Liver (tissue), 9 donors: ENCODE data around the gene RBM28. TPM values are rescaled to one million over a fixed set of nuclear protein-coding genes. Genes with fewer than 3 reads are reported as not detected.

Experiments used
- DNase-seq: peaks from one replicate; pipeline ENCODE4 v3.0.0-alpha.2; 2017; ENCODE audit warnings: low spot score
- H3K27ac ChIP-seq, 2 donors: one replicate each; pipeline ENCODE4 v1.7.0; 2013; ENCODE audit warnings: inconsistent platforms in 2 of 2, low read length in 2 of 2, control low read depth in 1 of 2, low read depth in 1 of 2, mild to moderate bottlenecking in 1 of 2
- H3K27me3 ChIP-seq, 4 donors: one replicate each; pipeline versions ENCODE4 v1.6.1 to v1.7.0; 2013; ENCODE audit warnings: low read length in 3 of 4, inconsistent platforms in 1 of 4, mild to moderate bottlenecking in 1 of 4, moderate library complexity in 1 of 4; ENCODE audit not compliant: control insufficient read depth in 4 of 4, insufficient read depth in 4 of 4
- H3K36me3 ChIP-seq, 4 donors: one replicate each; pipeline versions ENCODE4 v1.6.1 to v1.7.0; 2013; ENCODE audit warnings: low read length in 3 of 4, mild to moderate bottlenecking in 3 of 4, low read depth in 1 of 4, moderate library complexity in 1 of 4; ENCODE audit not compliant: control insufficient read depth in 4 of 4, insufficient read depth in 3 of 4
- H3K4me1 ChIP-seq, 4 donors: one replicate each; pipeline versions ENCODE4 v1.6.1 to v1.7.0; 2013; ENCODE audit warnings: low read length in 3 of 4, mild to moderate bottlenecking in 3 of 4, moderate library complexity in 1 of 4; ENCODE audit not compliant: control insufficient read depth in 4 of 4, insufficient read depth in 4 of 4
- H3K4me3 ChIP-seq, 3 donors: one replicate each; pipeline versions ENCODE4 v1.6.1 to v1.7.0; 2013; ENCODE audit warnings: low read length in 3 of 3, control low read depth in 1 of 3, low read depth in 1 of 3, mild to moderate bottlenecking in 1 of 3
- H3K9ac ChIP-seq, 2 donors: one replicate each; pipeline ENCODE4 v1.7.0; 2013; ENCODE audit warnings: low read length in 2 of 2, mild to moderate bottlenecking in 2 of 2, moderate library complexity in 2 of 2, control low read depth in 1 of 2, low read depth in 1 of 2
- H3K9me3 ChIP-seq, 4 donors: one replicate each; pipeline versions ENCODE4 v1.6.1 to v1.7.0; 2013; ENCODE audit warnings: low read length in 3 of 4; ENCODE audit not compliant: control insufficient read depth in 4 of 4
- ATF3 ChIP-seq: IDR thresholded peaks from 2 replicates; pipeline ENCODE4 v1.6.1; 2016; ENCODE audit warnings: antibody characterized with exemption
- CTCF ChIP-seq: fragments of 150-350 bp; IDR thresholded peaks from 2 replicates; pipeline ENCODE4 v1.5.1; 2017; ENCODE audit warnings: improper control_type of control experiment, low read depth, low read length; ENCODE audit not compliant: missing input control
- EGR1 ChIP-seq, 2 donors: IDR thresholded peaks; 2 replicates each; pipeline ENCODE4 v1.6.1; 2016 to 2018; ENCODE audit warnings: antibody characterized with exemption in 2 of 2, low read depth in 2 of 2
- FOXA1 ChIP-seq: IDR thresholded peaks from 2 replicates; pipeline ENCODE4 v1.6.1; 2016; ENCODE audit warnings: antibody characterized with exemption
- FOXA2 ChIP-seq: IDR thresholded peaks from 2 replicates; pipeline ENCODE4 v1.6.1; 2016; ENCODE audit warnings: antibody characterized with exemption
- GABPA ChIP-seq, 2 donors: IDR thresholded peaks in 1 of 2; conservative IDR thresholded peaks in 1 of 2; 2 replicates each; pipeline ENCODE4 v1.6.1; 2016; ENCODE audit warnings: antibody characterized with exemption in 2 of 2, mild to moderate bottlenecking in 1 of 2, moderate library complexity in 1 of 2
- HNF4A ChIP-seq, 2 donors: conservative IDR thresholded peaks; 2 replicates each; pipeline ENCODE4 v1.6.1; 2016; ENCODE audit warnings: antibody characterized with exemption in 2 of 2, mild to moderate bottlenecking in 2 of 2
- HNF4G ChIP-seq: IDR thresholded peaks from 2 replicates; pipeline ENCODE4 v1.6.1; 2016; ENCODE audit warnings: antibody characterized with exemption
- JUND ChIP-seq, 2 donors: IDR thresholded peaks; 2 replicates each; pipeline ENCODE4 v1.6.1; 2016; ENCODE audit warnings: antibody characterized with exemption in 2 of 2
- MAX ChIP-seq: IDR thresholded peaks from 2 replicates; pipeline ENCODE4 v1.6.1; 2016; ENCODE audit warnings: antibody characterized with exemption
- NR2F2 ChIP-seq: IDR thresholded peaks from 2 replicates; pipeline ENCODE4 v1.6.1; 2016; ENCODE audit warnings: antibody characterized with exemption
- RAD21 ChIP-seq, 2 donors: IDR thresholded peaks; 2 replicates each; pipeline ENCODE4 v1.6.1; 2016; ENCODE audit warnings: antibody characterized with exemption in 2 of 2, mild to moderate bottlenecking in 2 of 2
- REST ChIP-seq: IDR thresholded peaks from 2 replicates; pipeline ENCODE4 v1.6.1; 2016; ENCODE audit warnings: antibody characterized with exemption, mild to moderate bottlenecking
- RXRA ChIP-seq, 2 donors: IDR thresholded peaks; 2 replicates each; pipeline ENCODE4 v1.6.1; 2017 to 2018; ENCODE audit warnings: antibody characterized with exemption in 2 of 2, mild to moderate bottlenecking in 1 of 2
- SP1 ChIP-seq: IDR thresholded peaks from 2 replicates; pipeline ENCODE4 v1.6.1; 2018; ENCODE audit warnings: antibody characterized with exemption, mild to moderate bottlenecking
- TAF1 ChIP-seq: conservative IDR thresholded peaks from 2 replicates; pipeline ENCODE4 v1.6.1; 2016; ENCODE audit warnings: antibody characterized with exemption, mild to moderate bottlenecking
- YY1 ChIP-seq: IDR thresholded peaks from 2 replicates; pipeline ENCODE4 v1.6.1; 2016; ENCODE audit warnings: antibody characterized with exemption, mild to moderate bottlenecking
- ZBTB33 ChIP-seq: IDR thresholded peaks from 2 replicates; pipeline ENCODE4 v1.6.1; 2016; ENCODE audit warnings: antibody characterized with exemption
- WGBS: extraction: QIAGEN DNeasy Blood & Tissue Kit; methylation state at CpG from one replicate; pipeline ENCODE4 v1.1.7; 2013; 5-methylcytosine and 5-hydroxymethylcytosine counted together
- polyA plus RNA-seq, 2 donors: library from polyadenylated mRNA; stranded (reverse) in 1 of 2; unstranded in 1 of 2; fragments of 200-250 nt in 1 of 2; fragments of >200 nt in 1 of 2; fragmentation: Nextera tagmentation in 1 of 2; extraction: Ambion mirVana in 1 of 2; gene quantifications; one replicate each; pipeline versions ENCODE4 v1.2.1 to v1.2.3, GENCODE V29; 2013 to 2015
- total RNA-seq, 2 donors: library from RNA; depleted of rRNA; stranded (reverse); fragments of >200 nt; gene quantifications; one replicate each; pipeline ENCODE4 v1.2.3, GENCODE V29; 2014
- donor health status: healthy.
- donor health status: healthy.
- donor health status: healthy.
- donor health status: healthy.
- donor health status: healthy.

RBM28 gene
- total and polyA plus RNA-seq, 4 donors: 3.6 to 16.1 (median 11.7) TPM

- Histone ChIP-seq H3K36me3 (no peaks in the 10 kb centered on the region), H3K27ac (no peak overlapping the region), H3K9me3 (no peaks in the 10 kb centered on the region), H3K4me3 (no peak overlapping the region), H3K9ac (no peak overlapping the region), H3K27me3 (no peaks in the 10 kb centered on the region), H3K4me1 (peaks cover 7 to 15% (median 10%) of the 10 kb centered on the region in 4 donors)
- no peak for TF ChIP-seq RAD21 (IDR thresholded peaks at IDR 0.05)
- no peak for TF ChIP-seq FOXA1
- TF ChIP-seq NR2F2: no peak
- no peak for TF ChIP-seq HNF4G
- no peak for TF ChIP-seq REST
- TF ChIP-seq ZBTB33: no peak
- TF ChIP-seq GABPA (IDR thresholded peaks at IDR 0.05 in 1 of 2, conservative IDR thresholded peaks at IDR 0.05 in 1 of 2): no peak
- no peak for TF ChIP-seq ATF3
- TF ChIP-seq YY1: no peak
- no peak for TF ChIP-seq CTCF
- TF ChIP-seq EGR1 (IDR thresholded peaks at IDR 0.05; ENCODE audit: low read depth in 2 of 2): no peak
- no peak for TF ChIP-seq MAX
- no peak for TF ChIP-seq RXRA (IDR thresholded peaks at IDR 0.05)
- no peak for TF ChIP-seq SP1
- TF ChIP-seq JUND (IDR thresholded peaks at IDR 0.05): no peak
- no peak for TF ChIP-seq HNF4A (conservative IDR thresholded peaks at IDR 0.05)
- TF ChIP-seq TAF1: no peak
- TF ChIP-seq FOXA2: no peak
- DNase-seq: no peak
- WGBS: 71% methylated on average over 4 of the region's 4 CpGs
Observed at GRCh38 chr7:128364166-128364870, 20.6 kb upstream of the RBM28 start.
